ENCODE data around the gene NIT1. TPM values are rescaled to one million over a fixed set of nuclear protein-coding genes. Genes with fewer than 3 reads are reported as not detected.

NIT1 gene
- polyA plus RNA-seq, 1 experiment = 19.2 TPM

- peaks cover 3% of the 10 kb centered on the region; the same call in 1 of the 2 replicates for H3K9me3 ChIP-seq (ENCODE audit: control insufficient read depth, insufficient read depth, low read length)
- H3K27me3 ChIP-seq (ENCODE audit: control insufficient read depth, insufficient read depth, low read length) = peaks cover 4% of the 10 kb centered on the region
- no peak for DNase-seq (ENCODE audit: low read depth, low spot score)
- H3K4me3 ChIP-seq (ENCODE audit: low read depth, low read length) = no peak overlapping the region
- no peak for TF ChIP-seq CTCF (IDR thresholded peaks at IDR 0.05; ENCODE audit: low read depth, low read length)
- H3K27ac ChIP-seq (ENCODE audit: low read depth, low read length) = no peak overlapping the region
- POLR2A ChIA-PET = no interaction called here
- CTCF ChIA-PET = interaction anchor here (1.0 to 4.4 kb wide), 6 partner anchors 15 to 70 kb away, joined by 3 to 35 read pairs (median 6); partner anchors contain the start of genes KLHDC9 and USF1
These were observed 47.1 kb upstream of the NIT1 start for GRCh38 chr1:161070761-161071160.

- no peak for DNase-seq (ENCODE audit: low read depth, low spot score)
- ChIA-PET POLR2A (no interaction called here), CTCF (interaction anchor here (0.5 to 4.4 kb wide), 8 partner anchors 10 to 69 kb away, joined by 3 to 35 read pairs (median 4); partner anchors contain the start of genes KLHDC9 and USF1)
- peaks cover 4% of the 10 kb centered on the region for H3K27me3 ChIP-seq (ENCODE audit: control insufficient read depth, insufficient read depth, low read length)
- peaks cover 3% of the 10 kb centered on the region; the same call in 1 of the 2 replicates for H3K9me3 ChIP-seq (ENCODE audit: control insufficient read depth, insufficient read depth, low read length)
- no peak overlapping the region for H3K27ac ChIP-seq (ENCODE audit: low read depth, low read length)
- H3K4me3 ChIP-seq (ENCODE audit: low read depth, low read length) = no peak overlapping the region
- TF ChIP-seq CTCF (IDR thresholded peaks at IDR 0.05; ENCODE audit: low read depth, low read length) = peak; percentile 52
These were observed 46.0 kb upstream of the NIT1 start for GRCh38 chr1:161071886-161072371.

- no peak for TF ChIP-seq CTCF (IDR thresholded peaks at IDR 0.05; ENCODE audit: low read depth, low read length)
- ChIA-PET CTCF (interaction anchor here (0.5 to 0.7 kb wide), 2 partner anchors 15 to 26 kb away, joined by 3 read pairs; no protein-coding TSS in a partner anchor), POLR2A (no interaction called here)
- Histone ChIP-seq H3K4me3 (ENCODE audit: low read depth, low read length) (no peak overlapping the region), H3K27me3 (ENCODE audit: control insufficient read depth, insufficient read depth, low read length) (peaks cover 2% of the 10 kb centered on the region), H3K9me3 (ENCODE audit: control insufficient read depth, insufficient read depth, low read length) (peaks cover 3% of the 10 kb centered on the region; the same call in 1 of the 2 replicates), H3K27ac (ENCODE audit: low read depth, low read length) (no peak overlapping the region)
- DNase-seq (ENCODE audit: low read depth, low spot score) = no peak
These were observed 45.0 kb upstream of the NIT1 start for GRCh38 chr1:161072751-161073449.

GRCh38 chr1:161073474-161074121 lies 44.3 kb upstream of the NIT1 start:
- POLR2A ChIA-PET = no interaction called here
- no peak for TF ChIP-seq CTCF (IDR thresholded peaks at IDR 0.05; ENCODE audit: low read depth, low read length)
- DNase-seq (ENCODE audit: low read depth, low spot score) = no peak
- H3K27ac ChIP-seq (ENCODE audit: low read depth, low read length) = no peak overlapping the region
- CTCF ChIA-PET = no interaction called here
- no peak overlapping the region for H3K4me3 ChIP-seq (ENCODE audit: low read depth, low read length)
- no peaks in the 10 kb centered on the region for H3K27me3 ChIP-seq (ENCODE audit: control insufficient read depth, insufficient read depth, low read length)
- H3K9me3 ChIP-seq (ENCODE audit: control insufficient read depth, insufficient read depth, low read length) = peaks cover 3% of the 10 kb centered on the region; the same call in 1 of the 2 replicates
